HEK293 (cell line): ENCODE measurements around the gene TPRN.

Source experiments
- CTCF ChIA-PET: fragments of 350-600 bp; formaldehyde crosslinking; extraction: SDS; loops from one replicate; lab custom pipeline; 2021; ENCODE audit warnings: antibody characterized with exemption; lab: Yijun Ruan, JAX
- POLR2A ChIA-PET: fragments of 300-600 bp; formaldehyde crosslinking; extraction: SDS; loops from one replicate; lab custom pipeline; 2020; ENCODE audit warnings: antibody characterized with exemption, inconsistent platforms; lab: Yijun Ruan, JAX
- H3K27ac ChIP-seq: fragments of 200-500 bp; sonication (Bioruptor generic); 2 replicates; pipeline ENCODE4 v1.5.1; 2014; ENCODE audit warnings: low read depth, low read length, control low read depth, inconsistent platforms; ENCODE audit errors: extremely low read depth
- H3K36me3 ChIP-seq, 2 experiments: fragments of 200-500 bp in 1 of 2; sonication (Bioruptor generic) in 1 of 2; 1 replicate in 1 of 2; 2 replicates in 1 of 2; pipeline ENCODE4 v1.5.1; 2014 to 2017; ENCODE audit warnings: inconsistent platforms in 2 of 2, low read length in 2 of 2; ENCODE audit not compliant: control insufficient read depth in 2 of 2, insufficient read depth in 1 of 2
- H3K4me1 ChIP-seq: fragments of 200-500 bp; sonication (Bioruptor generic); 2 replicates; pipeline ENCODE4 v1.5.1; 2014; ENCODE audit warnings: mild to moderate bottlenecking, low read length, inconsistent platforms; ENCODE audit not compliant: control insufficient read depth, insufficient read depth
- H3K4me3 ChIP-seq: 2 replicates; pipeline ENCODE4 v1.5.1; 2011; ENCODE audit warnings: low read depth, mild to moderate bottlenecking, control low read depth, low read length, moderate library complexity
- H3K9me3 ChIP-seq: fragments of 200-500 bp; sonication (Bioruptor generic); 2 replicates; pipeline ENCODE4 v1.5.1; 2014; ENCODE audit warnings: low read depth, low read length, inconsistent platforms; ENCODE audit not compliant: control insufficient read depth, insufficient read depth
- GLI2 ChIP-seq: fragments of 450-650 bp; formaldehyde crosslinking; IDR thresholded peaks from 2 replicates; pipeline ENCODE4; 2017; ENCODE audit warnings: missing biosample characterization, missing genetic modification characterization, low read depth, borderline replicate concordance
- GLIS1 ChIP-seq: fragments of 450-650 bp; formaldehyde crosslinking; IDR thresholded peaks from 2 replicates; pipeline ENCODE4 v1.5.1; 2016; ENCODE audit warnings: missing biosample characterization, missing genetic modification characterization
- GLIS2 ChIP-seq: fragments of 450-650 bp; formaldehyde crosslinking; IDR thresholded peaks from 2 replicates; pipeline ENCODE4 v1.5.1; 2016; ENCODE audit warnings: missing biosample characterization, missing genetic modification characterization
- KLF1 ChIP-seq: fragments of 450-650 bp; formaldehyde crosslinking; IDR thresholded peaks from 2 replicates; pipeline ENCODE4 v1.5.1; 2016; ENCODE audit warnings: missing biosample characterization, missing genetic modification characterization
- KLF16 ChIP-seq: fragments of 450-650 bp; formaldehyde crosslinking; IDR thresholded peaks from 2 replicates; pipeline ENCODE4 v1.5.1; 2017; ENCODE audit warnings: missing biosample characterization, missing genetic modification characterization
- KLF7 ChIP-seq: fragments of 450-650 bp; formaldehyde crosslinking; IDR thresholded peaks from 2 replicates; pipeline ENCODE4 v1.5.1; 2016; ENCODE audit warnings: missing biosample characterization, missing genetic modification characterization, borderline replicate concordance
- KLF8 ChIP-seq: fragments of 450-650 bp; formaldehyde crosslinking; IDR thresholded peaks from 2 replicates; pipeline ENCODE4 v1.5.1; 2016; ENCODE audit warnings: missing biosample characterization, missing genetic modification characterization
- RBAK ChIP-seq: fragments of 450-650 bp; formaldehyde crosslinking; IDR thresholded peaks from 2 replicates; pipeline ENCODE4 v1.5.1; 2016; ENCODE audit warnings: missing biosample characterization, missing genetic modification characterization
- SCRT2 ChIP-seq: fragments of 450-650 bp; formaldehyde crosslinking; IDR thresholded peaks from 2 replicates; pipeline ENCODE4 v1.5.1; 2016; ENCODE audit warnings: missing biosample characterization, missing genetic modification characterization
- ZIC2 ChIP-seq: fragments of 450-650 bp; formaldehyde crosslinking; IDR thresholded peaks from 2 replicates; pipeline ENCODE4 v1.5.1; 2016; ENCODE audit warnings: missing biosample characterization, missing genetic modification characterization
- ZNF202 ChIP-seq: fragments of 450-650 bp; formaldehyde crosslinking; IDR thresholded peaks from 2 replicates; pipeline ENCODE4 v1.5.1; 2016; ENCODE audit warnings: missing biosample characterization, missing genetic modification characterization, borderline replicate concordance
- ZNF221 ChIP-seq: fragments of 450-650 bp; formaldehyde crosslinking; IDR thresholded peaks from 2 replicates; pipeline ENCODE4 v1.5.1; 2017; ENCODE audit warnings: missing biosample characterization, missing genetic modification characterization, borderline replicate concordance
- ZNF394 ChIP-seq: fragments of 450-650 bp; formaldehyde crosslinking; IDR thresholded peaks from 2 replicates; pipeline ENCODE4 v1.5.1; 2016; ENCODE audit warnings: missing biosample characterization, missing genetic modification characterization, mild to moderate bottlenecking, moderate library complexity, borderline replicate concordance
- ZNF416 ChIP-seq: fragments of 450-650 bp; formaldehyde crosslinking; IDR thresholded peaks from 2 replicates; pipeline ENCODE4 v1.5.1; 2016; ENCODE audit warnings: missing biosample characterization, missing genetic modification characterization
- ZNF521 ChIP-seq: fragments of 450-650 bp; formaldehyde crosslinking; IDR thresholded peaks from 2 replicates; pipeline ENCODE4 v1.5.1; 2017; ENCODE audit warnings: missing biosample characterization, mild to moderate bottlenecking, missing genetic modification characterization
- ZNF600 ChIP-seq: fragments of 450-650 bp; formaldehyde crosslinking; IDR thresholded peaks from 2 replicates; pipeline ENCODE4 v1.5.1; 2016; ENCODE audit warnings: missing biosample characterization, missing genetic modification characterization
- ZNF629 ChIP-seq: fragments of 450-650 bp; formaldehyde crosslinking; IDR thresholded peaks from 2 replicates; pipeline ENCODE4 v1.5.1; 2017; ENCODE audit warnings: missing biosample characterization, missing genetic modification characterization
- ZNF76 ChIP-seq: fragments of 450-650 bp; formaldehyde crosslinking; IDR thresholded peaks from 2 replicates; pipeline ENCODE4; 2016; ENCODE audit warnings: low read depth, missing biosample characterization, missing genetic modification characterization, borderline replicate concordance
- ZSCAN5A ChIP-seq: fragments of 450-650 bp; formaldehyde crosslinking; IDR thresholded peaks from 2 replicates; pipeline ENCODE4 v1.5.1; 2016; ENCODE audit warnings: missing biosample characterization, missing genetic modification characterization

Gene TPRN

GRCh38 chr9:137181680-137182079 is 18.9 kb downstream of the TPRN start:
- H3K27ac ChIP-seq, result no peak overlapping the region
- no peaks in the 10 kb centered on the region for H3K9me3 ChIP-seq
- CTCF ChIA-PET, result interaction anchor here (1.1 kb wide), 1 partner anchor 35 kb away, joined by 3 read pairs; no protein-coding TSS in a partner anchor
- TF ChIP-seq ZNF76 (tag by site-specific recombination), result no peak
- H3K36me3 ChIP-seq, result peaks cover 0 to 89% of the 10 kb centered on the region in 2 experiments; a peak in 2 of 3 replicates
- H3K4me1 ChIP-seq, result no peaks in the 10 kb centered on the region
- POLR2A ChIA-PET, result interaction anchor here (1.0 to 1.7 kb wide), 3 partner anchors 24 to 120 kb away, joined by 3 to 6 read pairs (median 3); partner anchors contain the start of genes NRARP and TUBB4B
- H3K4me3 ChIP-seq, result no peak overlapping the region

GRCh38 chr9:137180491-137180890 is 20.1 kb downstream of the TPRN start:
- CTCF ChIA-PET, result interaction anchor here (1.1 kb wide), 1 partner anchor 36 kb away, joined by 3 read pairs; no protein-coding TSS in a partner anchor
- Histone ChIP-seq H3K4me3 (no peak overlapping the region), H3K9me3 (no peaks in the 10 kb centered on the region), H3K36me3 (peaks cover 0 to 78% of the 10 kb centered on the region in 2 experiments; a peak in 2 of 3 replicates), H3K27ac (no peak overlapping the region), H3K4me1 (no peaks in the 10 kb centered on the region)
- TF ChIP-seq ZNF221 (tag by site-specific recombination), result no peak
- peak; percentile 38; the same call in 1 of the 2 replicates for TF ChIP-seq GLIS2 (tag by site-specific recombination)
- POLR2A ChIA-PET, result interaction anchor here (0.5 to 1.7 kb wide), 7 partner anchors 12 to 122 kb away, joined by 3 to 6 read pairs (median 3); partner anchors contain the start of genes NRARP and TUBB4B

DNA sequence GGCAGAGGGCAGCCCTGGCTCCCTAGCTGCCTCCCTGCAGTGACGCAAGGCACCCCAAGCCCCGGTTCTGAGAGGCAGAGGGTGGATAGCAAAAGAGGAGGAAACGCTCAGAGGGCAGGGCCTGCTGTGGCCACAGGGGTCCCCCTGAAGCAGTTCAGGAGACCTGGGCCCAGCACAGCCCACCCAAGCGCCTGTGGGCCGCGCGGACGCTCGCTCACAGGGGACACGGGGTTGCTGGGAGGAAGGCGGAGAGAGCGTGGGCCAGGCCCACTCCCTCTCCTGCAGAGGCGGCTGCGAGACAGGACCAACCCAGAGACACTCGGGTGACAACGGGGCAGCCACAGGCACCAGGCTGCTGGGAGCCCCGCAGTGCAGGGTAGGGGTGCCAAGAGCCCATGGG is 20.8 kb downstream of the TPRN start:
- POLR2A ChIA-PET, result interaction anchor here (0.7 to 2.0 kb wide), 5 partner anchors 10 to 61 kb away, joined by 3 to 6 read pairs (median 5); partner anchors contain the start of genes LRRC26 and TUBB4B

DNA sequence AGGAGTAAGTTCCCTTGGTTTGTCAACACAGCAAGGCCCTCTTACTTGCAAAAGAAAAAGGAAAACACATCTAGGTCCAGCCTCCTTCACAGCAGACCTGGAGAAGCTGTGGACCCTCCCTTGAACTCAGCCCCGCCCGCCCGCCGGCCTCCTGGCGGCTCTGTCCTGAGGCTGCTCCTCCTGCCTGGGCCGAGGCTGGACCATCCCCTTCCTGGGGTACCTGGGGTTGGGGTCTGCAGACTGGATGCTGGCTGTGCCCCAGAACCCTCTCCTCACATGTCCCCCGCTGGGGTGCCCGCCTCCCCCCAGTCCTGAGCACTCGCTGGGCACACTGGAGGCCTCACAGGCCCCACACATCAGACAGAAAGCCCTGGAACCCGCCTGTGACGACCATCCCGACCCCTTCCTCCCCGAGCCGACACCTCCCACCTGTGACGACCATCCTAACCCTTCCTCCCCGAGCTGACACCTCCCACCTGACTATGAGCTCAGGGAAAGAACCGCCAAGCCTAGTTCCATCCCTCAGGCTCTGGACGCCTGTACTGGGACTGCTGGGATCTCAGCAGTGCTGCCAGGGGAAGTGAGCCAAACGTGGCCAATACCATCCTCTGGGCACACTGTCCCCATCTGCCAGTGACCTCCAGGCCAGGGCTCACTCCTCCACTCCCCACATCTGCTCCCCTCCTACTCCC is 21.5 kb downstream of the TPRN start:
- TF ChIP-seq KLF1 (tag by site-specific recombination) (0 out of 2 replicates have a peak, but pooled peaks have one; percentile 20), ZNF416 (no peak)
- H3K27ac ChIP-seq, result no peak overlapping the region
- CTCF ChIA-PET, result interaction anchor here (0.6 kb wide), 1 partner anchor 390 kb away, joined by 3 read pairs; no protein-coding TSS in a partner anchor

More for the DNA sequence above, 20.8 kb downstream of the TPRN start:
- Histone ChIP-seq H3K27ac (no peak overlapping the region), H3K36me3 (peaks cover 0 to 70% of the 10 kb centered on the region in 2 experiments; a peak in 2 of 3 replicates), H3K4me1 (no peaks in the 10 kb centered on the region), H3K4me3 (no peak overlapping the region), H3K9me3 (no peaks in the 10 kb centered on the region)
- TF ChIP-seq KLF8 (tag by site-specific recombination) (no peak), GLI2 (tag by site-specific recombination) (no peak), ZNF521 (tag by site-specific recombination) (no peak), GLIS1 (tag by site-specific recombination) (no peak), ZIC2 (tag by site-specific recombination) (no peak), ZNF600 (no peak)
- CTCF ChIA-PET, result no interaction called here

DNA sequence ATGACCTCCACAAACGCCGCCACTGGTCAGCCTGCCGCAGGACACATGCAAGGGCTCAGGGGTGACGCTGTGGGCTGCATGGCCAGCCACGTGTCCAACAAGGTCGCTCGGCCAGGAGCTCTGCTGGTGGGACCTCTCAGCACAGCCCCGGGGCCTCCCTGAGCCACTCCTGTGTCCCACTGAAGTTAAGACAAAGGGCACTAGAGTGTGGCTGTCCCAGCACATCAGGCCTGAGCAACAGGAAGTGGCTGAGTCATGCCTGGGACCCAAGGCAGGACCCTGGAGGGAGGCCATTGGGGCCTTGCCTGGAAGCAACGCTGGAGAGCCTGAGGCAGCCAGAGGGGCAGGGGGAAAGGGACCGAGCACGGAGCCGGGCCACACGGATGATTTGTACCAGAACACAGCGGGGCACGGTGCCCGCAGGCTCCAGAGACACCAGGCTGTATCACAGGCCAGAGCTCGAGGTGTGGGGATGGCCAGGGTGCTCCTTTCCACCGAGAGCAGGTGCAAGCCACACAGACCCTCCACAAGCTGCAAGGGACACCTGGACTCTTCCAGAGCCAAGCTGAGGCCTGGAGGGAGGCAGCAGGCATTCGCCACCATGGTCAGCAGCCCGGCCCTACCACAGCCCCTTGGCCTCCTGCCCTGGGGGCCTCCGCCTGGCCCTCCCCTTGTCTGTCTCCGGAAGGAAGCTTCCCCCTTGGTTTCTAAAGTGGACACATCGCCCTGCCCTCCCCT is 22.2 kb downstream of the TPRN start:
- H3K36me3 ChIP-seq, result peaks cover 0 to 59% of the 10 kb centered on the region in 2 experiments; a peak in 2 of 3 replicates
- H3K9me3 ChIP-seq, result no peaks in the 10 kb centered on the region
- H3K4me3 ChIP-seq, result no peak overlapping the region
- no peaks in the 10 kb centered on the region for H3K4me1 ChIP-seq
- H3K27ac ChIP-seq, result no peak overlapping the region
- ChIA-PET POLR2A (interaction anchor here (0.7 to 2.0 kb wide), 4 partner anchors 9 to 62 kb away, joined by 3 to 10 read pairs (median 5); partner anchors contain the start of genes LRRC26 and TUBB4B), CTCF (interaction anchor here (0.6 to 3.1 kb wide), 3 partner anchors 51 to 390 kb away, joined by 3 to 12 read pairs (median 6); no protein-coding TSS in a partner anchor)
- TF ChIP-seq SCRT2 (tag by site-specific recombination) (peak; percentile 61), ZNF394 (tag by site-specific recombination) (no peak), ZNF629 (tag by site-specific recombination) (no peak), RBAK (no peak), KLF7 (tag by site-specific recombination) (no peak), KLF16 (tag by site-specific recombination) (no peak), GLIS2 (tag by site-specific recombination) (peak; percentile 49; the same call in 1 of the 2 replicates), ZSCAN5A (tag by site-specific recombination) (no peak), ZNF202 (tag by site-specific recombination) (no peak)

More for the DNA sequence above, 21.5 kb downstream of the TPRN start:
- Histone ChIP-seq H3K4me3 (no peak overlapping the region), H3K9me3 (no peaks in the 10 kb centered on the region), H3K36me3 (peaks cover 0 to 65% of the 10 kb centered on the region in 2 experiments; a peak in 2 of 3 replicates), H3K4me1 (no peaks in the 10 kb centered on the region)
- POLR2A ChIA-PET, result interaction anchor here (0.7 to 2.0 kb wide), 2 partner anchors 10 to 11 kb away, joined by 3 to 6 read pairs; partner anchors contain the start of gene LRRC26
